PC-3 (cell line): ENCODE results near the gene NBAS. TPM values are rescaled to one million over a fixed set of nuclear protein-coding genes. Genes with fewer than 3 reads are reported as not detected.

Experiments
- ATAC-seq: fragments of 200-7000 bp; cut with Tn5 transposase; 2 replicates; pipeline ENCODE4 v1.9.1; 2020; ENCODE audit warnings: mild to moderate bottlenecking, moderate library complexity
- BruUV-seq: library from RNA; stranded (reverse); fragments of 400-500 nt; replicated peaks from 2 replicates; lab custom pipeline; 2021; lab: Mats Ljungman, UMichigan
- CTCF ChIA-PET: fragments of 300-600 bp; sonication (Branson Sonifier 250); formaldehyde crosslinking; loops from one replicate; lab custom pipeline; 2022; ENCODE audit warnings: antibody characterized with exemption; lab: Charles Lee
- POLR2A ChIA-PET: fragments of 300-600 bp; sonication (Branson Sonifier 250); formaldehyde crosslinking; loops from one replicate; lab custom pipeline; 2022; ENCODE audit warnings: antibody characterized with exemption; ENCODE audit not compliant: unreplicated experiment; lab: Charles Lee
- DNase-seq: peaks from one replicate; pipeline ENCODE4 v3.0.0-alpha.2; 2015
- H2AFZ ChIP-seq: fragments of 300-600 bp; sonication (generic); 2 replicates; pipeline ENCODE4 v1.6.0; 2016; ENCODE audit warnings: antibody characterized with exemption, low read length
- H3F3A ChIP-seq: fragments of 300-600 bp; sonication (generic); one replicate; pipeline ENCODE4 v1.6.0; 2017; ENCODE audit warnings: antibody characterized with exemption, low read length, control low read depth, mild to moderate bottlenecking; ENCODE audit not compliant: unreplicated experiment
- H3K27ac ChIP-seq: fragments of 300-600 bp; sonication (generic); 2 replicates; pipeline ENCODE4 v1.5.1; 2016; ENCODE audit warnings: mild to moderate bottlenecking, low read length
- H3K27me3 ChIP-seq: fragments of 300-600 bp; sonication (generic); 2 replicates; pipeline ENCODE4 v1.6.1; 2016; ENCODE audit warnings: low read length, mixed read lengths
- H3K36me3 ChIP-seq: fragments of 300-600 bp; sonication (generic); 2 replicates; pipeline ENCODE4 v1.6.1; 2016; ENCODE audit warnings: low read depth, mixed run types, low read length, mixed read lengths
- H3K4me1 ChIP-seq: fragments of 300-600 bp; sonication (generic); 2 replicates; pipeline ENCODE4 v1.5.1; 2016; ENCODE audit warnings: low read length; ENCODE audit not compliant: insufficient read depth
- H3K4me2 ChIP-seq: fragments of 300-600 bp; sonication (generic); 2 replicates; pipeline ENCODE4 v1.6.0; 2016; ENCODE audit warnings: low read length
- H3K4me3 ChIP-seq: fragments of 300-600 bp; sonication (generic); 2 replicates; pipeline ENCODE4 v1.5.1; 2016; ENCODE audit warnings: mild to moderate bottlenecking, low read length, mixed read lengths
- H3K79me2 ChIP-seq: fragments of 300-600 bp; sonication (generic); 2 replicates; pipeline ENCODE4 v1.6.1; 2017; ENCODE audit warnings: low read length, mixed read lengths
- H3K9ac ChIP-seq: fragments of 300-600 bp; sonication (generic); 2 replicates; pipeline ENCODE4 v1.6.0; 2016; ENCODE audit warnings: mild to moderate bottlenecking, low read length
- H3K9me2 ChIP-seq: fragments of 300-600 bp; sonication (generic); replicated peaks from 2 replicates; pipeline ENCODE4 v1.6.1; 2016; ENCODE audit warnings: mixed run types, low read length, mixed read lengths
- H3K9me3 ChIP-seq: fragments of 300-600 bp; sonication (generic); 2 replicates; pipeline ENCODE4 v1.6.1; 2016; ENCODE audit warnings: low read length, mixed read lengths
- H4K20me1 ChIP-seq: fragments of 300-600 bp; sonication (generic); 2 replicates; pipeline ENCODE4 v1.6.1; 2016; ENCODE audit warnings: low read length, mixed read lengths
- EZH2 ChIP-seq: fragments of 300-600 bp; sonication (generic); IDR thresholded peaks from one replicate; pipeline ENCODE4 v1.6.1; 2017; ENCODE audit warnings: antibody characterized with exemption, mild to moderate bottlenecking, low read length; ENCODE audit not compliant: unreplicated experiment
- EZH2phosphoT487 ChIP-seq: fragments of 300-600 bp; sonication (generic); IDR thresholded peaks from 2 replicates; pipeline ENCODE4 v1.6.1; 2018; ENCODE audit warnings: mild to moderate bottlenecking, antibody characterized with exemption, low read length, borderline replicate concordance
- intact Hi-C: fragments of 100-400 bp; cut with micrococcal nuclease; formaldehyde crosslinking; loops from 2 replicates; pipeline ENCODE4 v1.9.0; 2023
- total RNA-seq: library from RNA; depleted of rRNA; stranded (reverse); fragments of >200 nt; gene quantifications from 2 replicates; pipeline ENCODE4 v1.2.3, GENCODE V29; 2014
- TF ChIP-seq, protein P1 (sequence below): fragments of 300-600 bp; sonication (generic); conservative IDR thresholded peaks from 2 replicates; pipeline ENCODE4 v1.5.1; 2017; ENCODE audit warnings: antibody characterized with exemption, low read depth, mild to moderate bottlenecking, low read length

NBAS gene
- total RNA-seq, 1 experiment from 2014 or later: 37.2 TPM

DNA sequence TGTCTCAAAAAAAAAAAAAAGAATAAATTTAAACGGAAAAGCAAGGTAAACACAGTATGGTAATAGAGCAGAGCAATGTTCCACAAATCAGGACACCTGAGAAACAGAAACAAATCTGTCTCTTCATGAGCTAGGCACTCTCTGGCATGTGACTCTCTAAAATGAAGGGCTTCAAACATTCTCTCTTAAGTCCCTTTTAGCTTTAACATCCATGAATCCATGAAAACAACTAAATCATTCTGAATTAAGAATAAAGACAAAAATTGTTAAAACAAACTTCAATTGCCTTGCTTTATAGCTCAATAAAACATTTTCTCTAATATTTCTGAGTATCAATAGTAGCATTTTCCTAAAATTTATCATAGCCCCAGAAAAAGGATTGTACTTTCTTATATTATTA, 132.1 kb downstream of the NBAS start:
- H4K20me1 ChIP-seq: no peaks in the 10 kb centered on the region

DNA sequence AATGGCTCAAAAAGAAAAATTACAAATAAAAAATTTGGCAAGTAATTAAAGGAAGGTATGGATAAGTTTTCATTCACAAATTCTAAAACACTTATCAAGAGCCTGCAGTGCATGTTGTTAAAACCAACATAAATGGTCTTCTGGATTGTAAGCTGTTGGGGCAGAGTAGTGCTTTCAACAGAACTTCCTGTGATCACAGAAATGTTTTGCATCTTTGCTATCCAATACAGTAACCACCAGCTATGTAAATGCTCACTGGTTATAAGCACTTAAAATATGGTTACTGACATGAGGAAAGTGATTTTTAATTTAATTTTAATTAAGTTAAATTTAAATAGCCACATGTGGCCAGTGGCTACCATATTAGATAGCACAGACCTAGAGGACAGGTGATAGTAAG, 133.1 kb downstream of the NBAS start:
- DNase-seq: no peak
- Histone ChIP-seq H3K27ac (no peak overlapping the region), H3K36me3 (no peaks in the 10 kb centered on the region), H3K4me1 (no peaks in the 10 kb centered on the region), H3K9me3 (no peaks in the 10 kb centered on the region), H3K4me2 (no peak overlapping the region), H2AFZ (no peak overlapping the region), H3K27me3 (no peaks in the 10 kb centered on the region), H4K20me1 (no peaks in the 10 kb centered on the region), H3K9ac (no peak overlapping the region), H3K4me3 (no peak overlapping the region), H3F3A (no peaks in the 10 kb centered on the region), H3K9me2 (no peaks in the 10 kb centered on the region), H3K79me2 (no peaks in the 10 kb centered on the region)
- ATAC-seq: no peak
- no TSS peak for BruUV-seq
- TF ChIP-seq EZH2phosphoT487: no peak
- TF ChIP-seq, protein P1, sequence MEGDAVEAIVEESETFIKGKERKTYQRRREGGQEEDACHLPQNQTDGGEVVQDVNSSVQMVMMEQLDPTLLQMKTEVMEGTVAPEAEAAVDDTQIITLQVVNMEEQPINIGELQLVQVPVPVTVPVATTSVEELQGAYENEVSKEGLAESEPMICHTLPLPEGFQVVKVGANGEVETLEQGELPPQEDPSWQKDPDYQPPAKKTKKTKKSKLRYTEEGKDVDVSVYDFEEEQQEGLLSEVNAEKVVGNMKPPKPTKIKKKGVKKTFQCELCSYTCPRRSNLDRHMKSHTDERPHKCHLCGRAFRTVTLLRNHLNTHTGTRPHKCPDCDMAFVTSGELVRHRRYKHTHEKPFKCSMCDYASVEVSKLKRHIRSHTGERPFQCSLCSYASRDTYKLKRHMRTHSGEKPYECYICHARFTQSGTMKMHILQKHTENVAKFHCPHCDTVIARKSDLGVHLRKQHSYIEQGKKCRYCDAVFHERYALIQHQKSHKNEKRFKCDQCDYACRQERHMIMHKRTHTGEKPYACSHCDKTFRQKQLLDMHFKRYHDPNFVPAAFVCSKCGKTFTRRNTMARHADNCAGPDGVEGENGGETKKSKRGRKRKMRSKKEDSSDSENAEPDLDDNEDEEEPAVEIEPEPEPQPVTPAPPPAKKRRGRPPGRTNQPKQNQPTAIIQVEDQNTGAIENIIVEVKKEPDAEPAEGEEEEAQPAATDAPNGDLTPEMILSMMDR: no peak
- no peak for TF ChIP-seq EZH2
- POLR2A ChIA-PET: no interaction called here
- intact Hi-C loops: no loop called here
- CTCF ChIA-PET: no interaction called here

More for the DNA sequence above, 132.1 kb downstream of the NBAS start:
- no peak for DNase-seq
- Histone ChIP-seq H3K27me3 (no peaks in the 10 kb centered on the region), H3K27ac (no peak overlapping the region), H3F3A (no peaks in the 10 kb centered on the region), H3K9me2 (no peaks in the 10 kb centered on the region), H2AFZ (no peak overlapping the region), H3K36me3 (no peaks in the 10 kb centered on the region), H3K4me2 (no peak overlapping the region), H3K79me2 (no peaks in the 10 kb centered on the region), H3K9me3 (no peaks in the 10 kb centered on the region), H3K4me3 (no peak overlapping the region), H3K4me1 (no peaks in the 10 kb centered on the region), H3K9ac (no peak overlapping the region)
- no TSS peak for BruUV-seq
- POLR2A ChIA-PET: no interaction called here
- intact Hi-C loops: no loop called here
- CTCF ChIA-PET: interaction anchor here (0.6 kb wide), 1 partner anchor 268 kb away, joined by 3 read pairs; no protein-coding TSS in a partner anchor
- ATAC-seq: no peak
- TF ChIP-seq EZH2 (no peak), EZH2phosphoT487 (no peak)
- TF ChIP-seq, protein P1: no peak

DNA sequence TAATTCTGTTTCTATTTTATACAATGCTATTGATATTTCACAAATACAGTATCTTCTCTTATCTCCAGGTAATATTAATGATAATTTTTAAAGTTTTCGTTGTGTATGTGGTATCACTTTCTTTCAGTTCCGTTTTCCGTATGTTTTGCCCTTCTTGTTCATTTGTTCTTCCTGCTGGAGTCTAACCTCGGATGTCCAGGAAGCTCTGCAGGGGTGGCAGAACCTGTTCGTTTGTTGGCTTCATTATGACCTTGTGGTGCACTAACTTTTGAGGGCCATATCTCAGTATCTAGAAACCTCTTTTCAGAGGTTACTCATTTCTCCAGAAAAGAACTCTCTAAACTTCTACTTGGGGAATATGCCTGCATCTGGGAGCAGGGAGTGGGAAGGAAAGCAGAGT, 134.5 kb downstream of the NBAS start:
- no peak overlapping the region for H3K4me3 ChIP-seq
- DNase-seq (no peak), ATAC-seq (no peak)
- no peaks in the 10 kb centered on the region for H3K27me3 ChIP-seq
- no peaks in the 10 kb centered on the region for H3K9me2 ChIP-seq
- intact Hi-C loops: no loop called here
- H3K4me2 ChIP-seq: no peak overlapping the region
- H3K9me3 ChIP-seq: no peaks in the 10 kb centered on the region
- no peak overlapping the region for H3K9ac ChIP-seq
- no TSS peak for BruUV-seq
- H3K79me2 ChIP-seq: no peaks in the 10 kb centered on the region
- H2AFZ ChIP-seq: no peak overlapping the region
- no peaks in the 10 kb centered on the region for H4K20me1 ChIP-seq
- ChIA-PET CTCF (no interaction called here), POLR2A (no interaction called here)
- H3K36me3 ChIP-seq: no peaks in the 10 kb centered on the region
- no peak for TF ChIP-seq EZH2
- TF ChIP-seq, protein P1: no peak
- TF ChIP-seq EZH2phosphoT487: no peak
- H3F3A ChIP-seq: no peaks in the 10 kb centered on the region
- no peak overlapping the region for H3K27ac ChIP-seq
- no peaks in the 10 kb centered on the region for H3K4me1 ChIP-seq
